Stimulated activated CD4-positive, alpha-beta T cell treated with anti-CD3 and anti-CD28 coated beads, Interleukin-15, amount 100 ng/mL, for 48 hours (primary cell): ENCODE results near the gene SLC22A14.
"Not testable (repeated sequence)": the region's sequence is repeated elsewhere in the genome, so short reads cannot be mapped to it uniquely, and the experiment has no call there.

ENCODE experiments used
- DNase-seq, 2 donors: peaks; one replicate each; pipeline ENCODE4 v3.0.0-alpha.2; 2020; ENCODE audit warnings: low read depth in 2 of 2

Gene SLC22A14

DNA sequence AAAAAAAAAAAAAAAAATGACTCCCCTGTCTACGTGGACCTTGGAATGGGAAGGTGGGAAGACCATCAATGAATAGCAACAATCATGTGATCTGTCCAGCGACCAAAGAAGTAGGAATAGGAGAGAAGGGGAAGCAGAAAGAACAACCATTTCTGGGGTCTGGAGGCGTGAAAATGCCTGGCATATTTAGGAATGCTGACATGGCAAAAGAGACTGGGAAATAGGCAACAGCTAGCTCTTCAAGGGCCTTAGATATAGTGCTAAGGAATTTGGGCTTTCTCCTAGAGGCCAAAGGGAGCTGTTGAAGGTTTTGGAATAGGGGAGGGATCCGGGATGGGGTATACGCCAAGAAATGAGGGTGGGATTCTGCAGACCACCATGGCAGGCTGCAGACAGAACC lies 10.5 kb upstream of the SLC22A14 start:
- no peak for DNase-seq

- DNase-seq: no peak
Observed at GRCh38 chr3:38274864-38275649, 7.0 kb upstream of the SLC22A14 start.

DNA sequence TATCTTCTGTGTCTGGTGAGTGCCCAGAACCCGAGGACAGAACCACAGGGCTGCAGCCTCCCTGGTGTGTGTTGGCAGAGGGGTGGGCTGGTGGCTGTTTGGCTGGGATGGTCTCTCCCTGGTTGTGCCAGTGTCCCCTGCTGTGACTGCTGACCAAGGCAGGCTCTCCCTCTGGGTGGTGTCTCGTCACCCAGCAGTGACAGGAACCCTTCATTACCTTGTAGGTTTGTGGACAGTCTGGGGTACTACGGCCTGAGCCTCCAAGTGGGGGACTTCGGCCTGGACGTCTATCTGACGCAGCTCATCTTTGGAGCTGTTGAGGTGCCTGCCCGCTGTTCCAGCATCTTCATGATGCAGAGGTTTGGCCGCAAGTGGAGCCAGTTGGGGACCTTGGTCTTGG lies 6.4 kb upstream of the SLC22A14 start:
- DNase-seq: no peak

GRCh38 chr3:38276081-38276916 lies 5.8 kb upstream of the SLC22A14 start:
- no peak for DNase-seq

DNA sequence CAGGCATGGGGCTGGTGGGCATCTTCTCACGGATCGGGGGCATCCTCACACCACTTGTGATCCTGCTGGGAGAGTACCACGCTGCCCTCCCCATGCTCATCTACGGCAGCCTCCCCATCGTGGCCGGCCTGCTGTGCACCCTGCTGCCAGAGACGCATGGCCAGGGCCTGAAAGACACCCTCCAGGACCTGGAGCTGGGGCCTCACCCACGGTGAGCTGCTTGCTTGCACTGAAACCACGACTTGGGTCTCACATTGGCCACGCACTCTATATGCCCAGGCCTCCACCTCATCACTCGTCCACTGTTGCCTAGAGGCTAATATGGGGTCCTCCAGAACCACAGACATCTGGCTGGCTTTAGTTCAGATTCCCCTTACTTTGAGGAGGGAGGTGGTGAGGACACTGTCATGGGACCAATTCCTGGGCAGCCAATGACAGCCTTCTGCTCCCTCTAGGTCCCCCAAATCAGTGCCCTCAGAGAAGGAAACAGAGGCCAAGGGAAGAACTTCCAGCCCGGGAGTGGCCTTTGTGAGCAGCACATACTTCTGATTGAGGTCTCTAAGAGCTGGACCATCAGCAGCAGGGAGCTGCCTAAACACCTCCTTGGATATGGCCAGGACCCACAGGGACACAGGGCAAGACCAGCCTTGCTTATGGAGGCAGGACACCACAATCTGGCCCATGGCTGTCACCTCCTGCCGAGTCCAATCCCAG lies 5.0 kb upstream of the SLC22A14 start:
- no peak for DNase-seq

DNA sequence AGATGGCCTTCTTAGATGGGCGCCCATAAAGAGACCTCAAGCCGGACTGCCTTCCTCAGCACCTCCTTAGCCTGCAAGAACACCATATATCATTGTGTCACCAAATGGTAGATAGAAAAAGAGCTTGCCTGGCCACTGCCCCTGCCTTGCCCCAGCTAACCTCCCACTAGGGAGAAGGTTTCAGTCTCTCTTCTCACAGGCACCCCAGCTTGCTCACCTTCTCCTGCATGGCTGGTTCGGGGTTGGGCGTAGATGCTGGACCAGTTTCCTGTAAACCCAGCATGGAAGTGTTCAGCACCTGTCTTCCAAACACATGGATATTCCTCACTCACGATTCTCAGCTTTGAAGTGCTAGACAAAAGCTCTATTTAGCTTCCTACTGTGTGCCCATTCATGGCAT lies 3.3 kb upstream of the SLC22A14 start:
- no peak for DNase-seq

GRCh38 chr3:38283810-38284755 lies 2.0 kb downstream of the SLC22A14 start:
- DNase-seq: no peak

DNA sequence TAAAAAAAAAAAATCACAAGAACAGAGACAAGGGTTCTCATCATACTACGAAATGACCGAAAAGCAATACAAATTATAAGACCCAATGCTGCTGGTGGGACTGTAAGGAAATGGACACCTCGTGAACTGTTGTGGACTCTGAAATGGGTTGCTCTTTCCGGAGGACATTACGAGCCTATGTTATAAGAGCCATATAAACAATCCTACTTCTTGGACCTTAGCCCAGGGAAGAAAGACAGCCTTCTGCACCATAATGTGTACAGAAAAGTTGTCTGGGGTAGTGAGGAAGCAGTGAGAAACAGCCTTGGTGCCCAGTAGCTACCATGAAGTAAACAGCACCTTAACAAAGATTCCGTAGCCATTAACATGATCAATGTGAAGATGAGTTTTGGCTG lies 2.7 kb downstream of the SLC22A14 start:
- DNase-seq: no peak

DNA sequence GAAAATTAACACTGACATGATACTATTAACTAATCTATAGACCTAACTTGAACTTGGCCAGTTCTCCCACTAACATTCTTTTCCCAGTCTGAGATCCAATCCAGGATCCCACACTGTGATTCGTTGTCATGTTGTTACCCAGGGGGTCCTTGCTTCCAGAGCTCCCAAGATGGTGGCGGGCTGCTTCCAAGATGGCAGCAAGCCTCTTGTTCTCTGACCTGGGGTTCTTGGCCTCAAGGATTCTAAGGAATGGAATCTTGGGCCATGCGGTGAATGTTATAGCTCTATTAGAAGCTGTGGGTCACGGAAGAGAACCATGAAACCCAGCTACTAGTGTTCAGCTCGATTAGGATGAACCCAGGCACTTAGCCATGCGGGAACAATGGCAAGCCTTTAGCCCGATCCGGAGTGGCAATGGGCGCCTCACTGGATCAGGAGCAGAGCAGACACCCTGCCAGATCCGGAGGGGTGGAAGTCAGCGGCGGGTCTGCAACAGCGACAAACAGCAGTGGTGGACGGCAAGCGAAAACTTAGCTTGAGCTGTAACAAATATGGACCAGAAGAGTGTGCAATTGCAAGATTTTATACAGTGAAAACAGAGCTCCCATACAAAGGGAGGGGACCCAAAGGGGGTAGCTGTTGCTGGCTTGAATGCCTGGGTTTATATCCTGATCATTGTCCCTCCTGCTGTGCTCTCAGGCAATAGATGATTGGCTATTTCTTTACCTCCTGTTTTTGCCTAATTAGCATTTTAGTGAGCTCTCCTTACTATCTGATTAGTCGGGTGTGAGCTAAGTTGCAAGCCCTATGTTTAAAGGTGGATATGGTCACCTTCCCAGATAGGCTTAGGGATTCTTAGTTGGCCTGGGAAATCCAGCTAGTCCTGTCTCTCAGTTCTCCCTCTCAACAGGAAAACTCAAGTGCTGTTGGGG lies 7.5 kb downstream of the SLC22A14 start:
- DNase-seq: not testable (repeated sequence)

GRCh38 chr3:38297053-38297452 lies 15.0 kb downstream of the SLC22A14 start:
- not testable (repeated sequence) for DNase-seq

GRCh38 chr3:38297537-38297936 lies 15.4 kb downstream of the SLC22A14 start:
- DNase-seq: no peak

DNA sequence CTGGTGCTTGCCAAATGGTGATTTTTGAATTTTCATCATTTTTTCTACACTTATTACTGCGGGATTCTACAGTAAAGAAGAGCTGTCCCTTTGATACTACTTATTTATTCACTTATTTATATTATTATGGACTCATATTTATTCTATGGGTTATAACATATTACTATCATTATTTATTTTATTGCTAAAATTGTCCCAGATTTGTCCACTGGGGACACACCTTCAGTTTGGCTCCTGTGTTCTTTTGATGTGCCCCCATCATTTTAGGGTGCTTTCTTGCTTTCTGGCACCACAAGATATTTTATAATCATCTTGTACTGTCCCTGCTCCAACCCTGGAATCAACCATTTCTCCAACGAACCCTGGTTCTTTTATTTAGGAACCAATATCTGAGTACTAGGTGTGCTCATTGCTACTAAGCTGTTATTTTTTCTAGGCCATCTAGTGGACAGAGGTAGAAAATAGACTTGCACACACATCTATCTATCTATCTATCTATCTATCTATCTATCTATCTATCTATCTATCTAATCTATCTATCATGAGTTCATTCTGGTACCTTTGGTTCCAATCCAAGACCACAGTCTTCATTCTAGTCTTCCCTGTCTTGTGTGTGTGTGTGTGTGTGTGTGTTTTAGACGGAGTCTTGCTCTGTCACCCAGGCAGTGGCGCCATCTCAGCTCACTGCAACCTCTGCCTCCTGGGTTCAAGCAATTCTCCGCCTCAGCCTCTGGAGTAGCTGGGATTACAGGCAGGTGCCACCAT lies 16.0 kb downstream of the SLC22A14 start:
- DNase-seq: no peak

GRCh38 chr3:38306941-38307340 lies 24.8 kb downstream of the SLC22A14 start:
- DNase-seq: no peak

GRCh38 chr3:38307599-38307998 lies 25.5 kb downstream of the SLC22A14 start:
- no peak for DNase-seq

GRCh38 chr3:38308456-38308855 lies 26.4 kb downstream of the SLC22A14 start:
- no peak for DNase-seq

GRCh38 chr3:38311476-38311875 lies 29.4 kb downstream of the SLC22A14 start:
- no peak for DNase-seq

- DNase-seq: no peak
Observed at GRCh38 chr3:38311941-38312340, 29.8 kb downstream of the SLC22A14 start.

DNA sequence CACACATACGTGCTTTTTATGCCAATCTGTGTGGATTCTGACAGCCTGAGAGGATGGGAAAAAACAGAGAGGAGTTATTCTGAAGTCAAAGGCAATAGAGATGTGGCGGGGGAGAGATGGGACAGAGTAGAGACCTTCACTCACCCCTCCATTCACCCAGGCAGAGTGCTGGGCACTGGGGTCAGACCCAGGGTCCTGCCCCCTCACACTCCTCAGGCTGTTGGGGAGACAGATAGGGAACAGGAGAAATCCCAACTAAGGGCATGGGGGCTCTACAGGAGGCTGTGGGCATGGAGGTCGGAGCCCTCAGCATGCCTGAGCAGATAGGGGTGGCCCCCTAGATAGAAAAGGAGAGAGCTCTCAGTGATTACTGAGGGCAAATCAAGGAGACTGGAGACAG lies 30.3 kb downstream of the SLC22A14 start:
- DNase-seq: no peak

GRCh38 chr3:38313263-38313662 lies 31.2 kb downstream of the SLC22A14 start:
- no peak for DNase-seq
